Hepatocyte (in vitro differentiated cells): ENCODE data around the gene FOSL2. TPM values are rescaled to one million over a fixed set of nuclear protein-coding genes. Genes with fewer than 3 reads are reported as not detected.

Source experiments
- DNase-seq: peaks from one replicate; pipeline ENCODE4 v3.0.0-alpha.2; 2016; ENCODE audit warnings: low spot score
- H2AFZ ChIP-seq: fragments of 200-600 bp; sonication (generic); 2 replicates; pipeline ENCODE4 v1.6.0; 2016; ENCODE audit warnings: antibody characterized with exemption, mild to moderate bottlenecking
- H3K27ac ChIP-seq: fragments of 200-600 bp; sonication (generic); 2 replicates; pipeline ENCODE4 v1.5.1; 2016; ENCODE audit warnings: mild to moderate bottlenecking
- H3K27me3 ChIP-seq: fragments of 200-600 bp; sonication (generic); 2 replicates; pipeline ENCODE4 v1.6.1; 2016
- H3K36me3 ChIP-seq: fragments of 200-600 bp; sonication (generic); replicated peaks from 2 replicates; pipeline ENCODE4 v1.5.1; 2016; ENCODE audit warnings: low read depth; ENCODE audit not compliant: insufficient read depth
- H3K4me1 ChIP-seq: fragments of 200-600 bp; sonication (generic); 2 replicates; pipeline ENCODE4 v1.5.1; 2016; ENCODE audit warnings: mild to moderate bottlenecking, moderate library complexity; ENCODE audit not compliant: insufficient read depth
- H3K4me2 ChIP-seq: fragments of 200-600 bp; sonication (generic); 2 replicates; pipeline ENCODE4 v1.6.0; 2016
- H3K4me3 ChIP-seq: fragments of 200-600 bp; sonication (generic); 2 replicates; pipeline ENCODE4 v1.5.1; 2016; ENCODE audit warnings: mild to moderate bottlenecking
- H3K79me2 ChIP-seq: fragments of 200-600 bp; sonication (generic); 2 replicates; pipeline ENCODE4 v1.6.0; 2017; ENCODE audit warnings: mild to moderate bottlenecking
- H3K9me2 ChIP-seq: fragments of 200-600 bp; sonication (generic); replicated peaks from 2 replicates; pipeline ENCODE4 v1.6.0; 2017; ENCODE audit warnings: mild to moderate bottlenecking; ENCODE audit not compliant: insufficient read depth
- H3K9me3 ChIP-seq: fragments of 200-600 bp; sonication (generic); 2 replicates; pipeline ENCODE4 v1.5.1; 2016; ENCODE audit warnings: low read depth, mild to moderate bottlenecking
- H4K20me1 ChIP-seq: fragments of 200-600 bp; sonication (generic); 2 replicates; pipeline ENCODE4 v1.6.0; 2016; ENCODE audit warnings: mild to moderate bottlenecking; ENCODE audit not compliant: insufficient read depth, poor library complexity, severe bottlenecking
- CTCF ChIP-seq: fragments of 200-600 bp; sonication (generic); IDR thresholded peaks from 2 replicates; pipeline ENCODE4 v1.5.1; 2016; ENCODE audit warnings: antibody characterized with exemption, mild to moderate bottlenecking; ENCODE audit not compliant: poor library complexity
- EZH2 ChIP-seq: fragments of 200-600 bp; sonication (generic); IDR thresholded peaks from 2 replicates; pipeline ENCODE4 v1.6.1; 2016; ENCODE audit warnings: antibody characterized with exemption, mild to moderate bottlenecking, borderline replicate concordance
- EZH2phosphoT487 ChIP-seq: fragments of 200-600 bp; sonication (generic); IDR thresholded peaks from one replicate; pipeline ENCODE4 v1.6.1; 2018; ENCODE audit warnings: antibody characterized with exemption, mild to moderate bottlenecking, low read depth, moderate library complexity; ENCODE audit not compliant: unreplicated experiment, severe bottlenecking
- WGBS: methylation state at CpG from one replicate; pipeline ENCODE4 v1.1.6; 2016; ENCODE audit warnings: low lambda C conversion rate; ENCODE audit errors: missing lambda C conversion rate; 5-methylcytosine and 5-hydroxymethylcytosine counted together
- polyA plus RNA-seq: library from polyadenylated mRNA; unstranded; fragments of >200 nt; fragmentation: Nextera tagmentation; extraction: Ambion mirVana; gene quantifications from 2 replicates; pipeline ENCODE4 v1.2.1, GENCODE V29; 2016
- small RNA-seq: library from RNA; depleted of rRNA; stranded (forward); fragments of <200 nt; gene quantifications from one replicate; pipeline ENCODE3, GENCODE V24; 2014
- total RNA-seq: library from RNA; depleted of rRNA; stranded (reverse); fragments of >200 nt; gene quantifications from 2 replicates; pipeline ENCODE4 v1.2.3, GENCODE V29; 2014

FOSL2 gene
- total and polyA plus RNA-seq, 2 experiments from 2014 or later: 91.1 to 148 TPM

- DNase-seq: no peak
- H4K20me1 ChIP-seq: no peaks in the 10 kb centered on the region
- H3K79me2 ChIP-seq: no peaks in the 10 kb centered on the region
- H3K9me2 ChIP-seq: no peaks in the 10 kb centered on the region
- no peaks in the 10 kb centered on the region for H3K27me3 ChIP-seq
- 66% methylated on average over 6 of the region's 6 CpGs for WGBS
- H3K4me3 ChIP-seq: no peak overlapping the region
- no peak overlapping the region for H2AFZ ChIP-seq
- no peak overlapping the region for H3K27ac ChIP-seq
- TF ChIP-seq CTCF: no peak
- no peak for TF ChIP-seq EZH2phosphoT487
- no peaks in the 10 kb centered on the region for H3K4me1 ChIP-seq
- no peaks in the 10 kb centered on the region for H3K9me3 ChIP-seq
- H3K36me3 ChIP-seq: no peaks in the 10 kb centered on the region
- H3K4me2 ChIP-seq: no peak overlapping the region
These were observed 70.7 kb downstream of the FOSL2 start for GRCh38 chr2:28463211-28463816.

GRCh38 chr2:28463893-28464292 is 71.2 kb downstream of the FOSL2 start:
- Histone ChIP-seq H4K20me1 (no peaks in the 10 kb centered on the region), H3K27me3 (no peaks in the 10 kb centered on the region), H3K36me3 (no peaks in the 10 kb centered on the region), H2AFZ (no peak overlapping the region), H3K79me2 (no peaks in the 10 kb centered on the region), H3K27ac (peak overlapping the region; percentile 1), H3K9me3 (no peaks in the 10 kb centered on the region), H3K4me2 (no peak overlapping the region), H3K4me1 (no peaks in the 10 kb centered on the region), H3K4me3 (no peak overlapping the region), H3K9me2 (no peaks in the 10 kb centered on the region)
- DNase-seq: no peak
- TF ChIP-seq CTCF (no peak), EZH2 (no peak), EZH2phosphoT487 (no peak)
- WGBS: 84% methylated on average over 4 of the region's 4 CpGs

GRCh38 chr2:28465148-28465885 is 72.7 kb downstream of the FOSL2 start:
- Histone ChIP-seq H3K4me1 (peaks cover 3% of the 10 kb centered on the region), H3K4me2 (no peak overlapping the region), H3K9me2 (no peaks in the 10 kb centered on the region), H3K9me3 (no peaks in the 10 kb centered on the region), H3K79me2 (no peaks in the 10 kb centered on the region), H4K20me1 (no peaks in the 10 kb centered on the region), H3K4me3 (no peak overlapping the region), H3K27ac (peak overlapping the region; percentile 59), H2AFZ (no peak overlapping the region), H3K36me3 (no peaks in the 10 kb centered on the region), H3K27me3 (no peaks in the 10 kb centered on the region)
- TF ChIP-seq EZH2 (no peak), EZH2phosphoT487 (no peak), CTCF (no peak)
- 57% methylated on average over 8 of the region's 8 CpGs for WGBS
- DNase-seq: no peak

Small RNA genes lying within 50 kb of the gene (small RNA-seq; reads per million reads assigned to genes)
- 0.22 reads per million for gene AC104695.3
- not detected for gene SNRPGP7

Other genes with a start within 250 kb of the FOSL2 start
- gene PLB1, start 103.2 kb downstream of the FOSL2 start, total RNA-seq: 19.2 and 21.7 TPM in 2 replicates
- gene PLB1, start 103.2 kb downstream of the FOSL2 start, polyA plus RNA-seq: 19.7 and 20.5 TPM in 2 replicates